IMR-90 (cell line): ENCODE results near the gene PIK3CG. TPM values are rescaled to one million over a fixed set of nuclear protein-coding genes. Genes with fewer than 3 reads are reported as not detected.

Source experiments
- ATAC-seq: fragments of 200-7000 bp; cut with Tn5 transposase; 2 replicates; pipeline ENCODE4 v1.9.1; 2020; ENCODE audit warnings: low read depth, mild to moderate bottlenecking, moderate library complexity
- BruUV-seq: library from RNA; stranded (reverse); fragments of 400-500 nt; replicated peaks from 2 replicates; lab custom pipeline; 2021; lab: Mats Ljungman, UMichigan
- CTCF ChIA-PET: fragments of 300-600 bp; formaldehyde crosslinking; extraction: SDS; loops from one replicate; lab custom pipeline; 2021; ENCODE audit warnings: antibody characterized with exemption; lab: Yijun Ruan, JAX
- POLR2A ChIA-PET: fragments of 300-600 bp; sonication (Branson Sonifier 250); formaldehyde crosslinking; loops from one replicate; lab custom pipeline; 2022; ENCODE audit warnings: antibody characterized with exemption; ENCODE audit not compliant: unreplicated experiment; lab: Charles Lee
- DNase-seq: peaks from one replicate; pipeline ENCODE4 v3.0.0; 2013
- H2AFZ ChIP-seq: replicated peaks from 2 replicates; pipeline ENCODE3; 2013; ENCODE audit warnings: low read length, mild to moderate bottlenecking; ENCODE audit not compliant: poor library complexity
- H2AK5ac ChIP-seq: 2 replicates; pipeline ENCODE4 v1.6.1; 2013; ENCODE audit warnings: low read depth, low read length, inconsistent platforms
- H2AK9ac ChIP-seq: replicated peaks from 2 replicates; pipeline ENCODE3; 2013; ENCODE audit warnings: mild to moderate bottlenecking, low read depth, low read length, moderate library complexity; ENCODE audit not compliant: poor library complexity
- H2BK120ac ChIP-seq: 2 replicates; pipeline ENCODE4 v1.6.1; 2013; ENCODE audit warnings: low read depth, low read length, inconsistent platforms
- H2BK15ac ChIP-seq: 3 replicates; pipeline ENCODE4 v1.6.1; 2013; ENCODE audit warnings: low read depth, low read length, inconsistent platforms
- H2BK20ac ChIP-seq: 2 replicates; pipeline ENCODE4 v1.6.1; 2013; ENCODE audit warnings: low read depth, mild to moderate bottlenecking, inconsistent platforms, low read length, moderate library complexity
- H2BK5ac ChIP-seq: 2 replicates; pipeline ENCODE4 v1.6.1; 2013; ENCODE audit warnings: mild to moderate bottlenecking, low read depth, low read length, inconsistent platforms; ENCODE audit not compliant: poor library complexity, severe bottlenecking
- H3K14ac ChIP-seq: replicated peaks from 2 replicates; pipeline ENCODE4 v1.6.1; 2013; ENCODE audit warnings: low read depth, low read length, inconsistent platforms
- H3K18ac ChIP-seq: 2 replicates; pipeline ENCODE4 v1.6.1; 2013; ENCODE audit warnings: low read depth, low read length, control low read depth
- H3K23ac ChIP-seq: 2 replicates; pipeline ENCODE4 v1.6.1; 2013; ENCODE audit warnings: low read depth, low read length, inconsistent platforms
- H3K27ac ChIP-seq: 2 replicates; pipeline ENCODE4 v1.5.1; 2013; ENCODE audit warnings: mild to moderate bottlenecking, control low read depth, low read length; ENCODE audit not compliant: insufficient read depth
- H3K27me3 ChIP-seq: 2 replicates; pipeline ENCODE4 v1.6.1; 2013; ENCODE audit warnings: low read length; ENCODE audit not compliant: control insufficient read depth, insufficient read depth
- H3K36me3 ChIP-seq: 2 replicates; pipeline ENCODE4 v1.6.1; 2013; ENCODE audit warnings: low read length, mixed read lengths; ENCODE audit not compliant: control insufficient read depth, insufficient read depth
- H3K4ac ChIP-seq: 2 replicates; pipeline ENCODE4 v1.6.1; 2013; ENCODE audit warnings: low read depth, low read length, inconsistent platforms
- H3K4me1 ChIP-seq: 2 replicates; pipeline ENCODE4 v1.6.1; 2013; ENCODE audit warnings: low read length, mixed read lengths; ENCODE audit not compliant: control insufficient read depth, insufficient read depth
- H3K4me2 ChIP-seq: 2 replicates; pipeline ENCODE4 v1.6.1; 2013; ENCODE audit warnings: low read depth, mild to moderate bottlenecking, control low read depth, low read length, moderate library complexity
- H3K4me3 ChIP-seq: 2 replicates; pipeline ENCODE4 v1.5.1; 2013; ENCODE audit warnings: low read depth, mild to moderate bottlenecking, control low read depth, low read length, moderate library complexity; ENCODE audit not compliant: insufficient read depth
- H3K56ac ChIP-seq: 2 replicates; pipeline ENCODE4 v1.6.1; 2013; ENCODE audit warnings: low read length, inconsistent platforms; ENCODE audit not compliant: insufficient read depth; ENCODE audit errors: extremely low read depth
- H3K79me1 ChIP-seq, 2 experiments: 2 replicates each; pipeline ENCODE4 v1.6.1; 2013; ENCODE audit warnings: low read length in 2 of 2, inconsistent platforms in 1 of 2, low read depth in 1 of 2
- H3K9ac ChIP-seq: 2 replicates; pipeline ENCODE4 v1.6.1; 2013; ENCODE audit warnings: low read depth, low read length, control low read depth
- H3K9me1 ChIP-seq: 2 replicates; pipeline ENCODE4 v1.6.1; 2013; ENCODE audit warnings: low read length, inconsistent platforms; ENCODE audit not compliant: insufficient read depth
- H3K9me3 ChIP-seq: 2 replicates; pipeline ENCODE4 v1.6.1; 2013; ENCODE audit warnings: low read length; ENCODE audit not compliant: control insufficient read depth, insufficient read depth
- H4K20me1 ChIP-seq: 2 replicates; pipeline ENCODE4 v1.6.1; 2013; ENCODE audit warnings: low read length, inconsistent platforms; ENCODE audit not compliant: insufficient read depth
- H4K5ac ChIP-seq: 2 replicates; pipeline ENCODE4 v1.6.1; 2013; ENCODE audit warnings: mild to moderate bottlenecking, low read depth, low read length, control low read depth
- H4K8ac ChIP-seq, 2 experiments: 2 replicates each; pipeline ENCODE4 v1.6.1; 2013; ENCODE audit warnings: low read depth in 2 of 2, low read length in 2 of 2, control low read depth in 1 of 2, inconsistent platforms in 1 of 2
- H4K91ac ChIP-seq: 2 replicates; pipeline ENCODE4 v1.6.1; 2013; ENCODE audit warnings: low read depth, low read length, inconsistent platforms; ENCODE audit not compliant: insufficient read depth
- BHLHE40 ChIP-seq: fragments of 150-350 bp; IDR thresholded peaks from 2 replicates; pipeline ENCODE4 v1.6.1; 2016; ENCODE audit warnings: mild to moderate bottlenecking, low read depth, low read length
- MAFK ChIP-seq: IDR thresholded peaks from 2 replicates; pipeline ENCODE4 v1.6.1; 2012; ENCODE audit warnings: low read depth, low read length, improper control_type of control experiment
- MXI1 ChIP-seq: IDR thresholded peaks from 2 replicates; pipeline ENCODE4 v1.6.1; 2012; ENCODE audit warnings: low read depth, mild to moderate bottlenecking, low read length, moderate library complexity, borderline replicate concordance
- POLR2A ChIP-seq: IDR thresholded peaks from 2 replicates; pipeline ENCODE4 v1.6.1; 2012; ENCODE audit warnings: mild to moderate bottlenecking, low read depth, low read length
- WGBS, 2 experiments: methylation state at CpG; one replicate each; pipeline versions ENCODE4 v1.1.5 to v1.1.7; 2013; ENCODE audit warnings: missing lambda C conversion rate in 2 of 2; ENCODE audit not compliant: insufficient read length in 1 of 2; ENCODE audit errors: extremely low coverage in 2 of 2; 5-methylcytosine and 5-hydroxymethylcytosine counted together
- dilution Hi-C: fragments of 300-500 bp; cut with HindIII; formaldehyde crosslinking; loops from one replicate; pipeline ENCODE4 v1.14.3; 2018; ENCODE audit warnings: low sequenced_read_pairs; ENCODE audit not compliant: unreplicated experiment
- in situ Hi-C: fragments of 300-500 bp; cut with MboI; formaldehyde crosslinking; loops from 3 replicates; pipeline ENCODE4 v1.14.3; 2019; ENCODE audit warnings: low sequenced_read_pairs, inconsistent platforms, mixed read lengths
- intact Hi-C: fragments of 100-400 bp; cut with micrococcal nuclease; formaldehyde crosslinking; loops from 2 replicates; pipeline ENCODE4 v1.10.0; 2022
- polyA plus RNA-seq, 3 experiments: library from polyadenylated mRNA; depleted of rRNA; stranded (reverse); fragments of >200 nt; gene quantifications; 2 replicates each; pipeline ENCODE4 v1.2.3, GENCODE V29; 2012; ENCODE audit warnings: low replicate concordance in 1 of 3
- total RNA-seq: library from RNA; depleted of rRNA; stranded (reverse); fragments of >200 nt; gene quantifications from 2 replicates; pipeline ENCODE4 v1.2.3, GENCODE V29; 2012

Gene PIK3CG
- total and polyA plus RNA-seq, 2 of the 4 experiments (the other 2 are of a cell fraction), result under 0.01 TPM; not detected in 1

DNA sequence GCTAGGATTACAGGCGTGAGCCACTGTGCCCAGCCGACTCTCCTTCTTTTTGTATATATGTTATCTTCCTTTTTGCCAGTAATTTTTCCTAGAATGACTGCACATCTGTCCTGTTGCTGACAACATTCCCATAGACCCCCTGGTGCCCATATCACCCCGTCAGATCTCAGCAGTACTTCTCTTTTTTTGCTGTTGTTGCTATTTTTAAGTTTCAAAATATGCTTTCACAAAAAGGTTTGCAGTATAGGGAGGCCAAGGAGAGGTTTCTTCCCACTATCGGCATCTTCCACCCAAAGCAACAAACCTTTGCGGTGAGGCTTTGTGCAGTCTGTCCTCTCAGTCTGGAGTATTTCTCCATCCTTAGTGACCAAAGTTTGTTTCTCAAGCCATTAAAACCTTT lies 23.1 kb downstream of the PIK3CG start:
- dilution Hi-C loops (no loop called here), intact Hi-C loops (no loop called here)
- no TSS peak for BruUV-seq

More for the DNA sequence above, 23.1 kb downstream of the PIK3CG start:
- H3K4me1 ChIP-seq, result no peaks in the 10 kb centered on the region
- DNase-seq, result no peak
- no peak overlapping the region for H3K4ac ChIP-seq
- TF ChIP-seq POLR2A (no peak), BHLHE40 (no peak), MXI1 (no peak), MAFK (no peak)
- H3K56ac ChIP-seq, result no peak overlapping the region
- no peak overlapping the region for H2BK5ac ChIP-seq
- no peak overlapping the region for H2AFZ ChIP-seq
- H2AK9ac ChIP-seq, result no peak overlapping the region
- no peak overlapping the region for H3K23ac ChIP-seq
- WGBS, 2 experiments, result no CpG with 5 or more reads among the region's 5 CpGs
- no peaks in the 10 kb centered on the region; the same call in 1 of the 2 replicates for H3K9me3 ChIP-seq
- ChIA-PET POLR2A (no interaction called here), CTCF (no interaction called here)
- no peak overlapping the region for H2BK120ac ChIP-seq
- no peak overlapping the region for H3K4me2 ChIP-seq
- H3K36me3 ChIP-seq, result no peaks in the 10 kb centered on the region
- H3K18ac ChIP-seq, result no peak overlapping the region
- H2BK15ac ChIP-seq, result no peak overlapping the region
- no peak overlapping the region for H3K9ac ChIP-seq
- H4K20me1 ChIP-seq, result no peaks in the 10 kb centered on the region
- in situ Hi-C loops, result no loop called here
- H4K5ac ChIP-seq, result no peak overlapping the region
- no peaks in the 10 kb centered on the region for H3K79me1 ChIP-seq
- no peak overlapping the region for H3K27ac ChIP-seq
- ATAC-seq, result no peak
- H3K27me3 ChIP-seq, result peaks cover 5% of the 10 kb centered on the region
- no peak overlapping the region for H4K91ac ChIP-seq
- H2BK20ac ChIP-seq, result no peak overlapping the region
- no peak overlapping the region for H3K4me3 ChIP-seq
- no peak overlapping the region for H2AK5ac ChIP-seq
- no peak overlapping the region for H4K8ac ChIP-seq
- H3K9me1 ChIP-seq, result no peaks in the 10 kb centered on the region
- H3K14ac ChIP-seq, result 0 out of 2 replicates have a peak overlapping the region, but pooled peaks have one; percentile 15
